ENCODE results near the gene TBL1Y.
"Not testable (repeated sequence)": the region's sequence is repeated elsewhere in the genome, so short reads cannot be mapped to it uniquely, and the experiment has no call there.

GRCh38 chrY:7052461-7052860 lies 142.0 kb downstream of the TBL1Y start:
- TF ChIP-seq, protein P1, sequence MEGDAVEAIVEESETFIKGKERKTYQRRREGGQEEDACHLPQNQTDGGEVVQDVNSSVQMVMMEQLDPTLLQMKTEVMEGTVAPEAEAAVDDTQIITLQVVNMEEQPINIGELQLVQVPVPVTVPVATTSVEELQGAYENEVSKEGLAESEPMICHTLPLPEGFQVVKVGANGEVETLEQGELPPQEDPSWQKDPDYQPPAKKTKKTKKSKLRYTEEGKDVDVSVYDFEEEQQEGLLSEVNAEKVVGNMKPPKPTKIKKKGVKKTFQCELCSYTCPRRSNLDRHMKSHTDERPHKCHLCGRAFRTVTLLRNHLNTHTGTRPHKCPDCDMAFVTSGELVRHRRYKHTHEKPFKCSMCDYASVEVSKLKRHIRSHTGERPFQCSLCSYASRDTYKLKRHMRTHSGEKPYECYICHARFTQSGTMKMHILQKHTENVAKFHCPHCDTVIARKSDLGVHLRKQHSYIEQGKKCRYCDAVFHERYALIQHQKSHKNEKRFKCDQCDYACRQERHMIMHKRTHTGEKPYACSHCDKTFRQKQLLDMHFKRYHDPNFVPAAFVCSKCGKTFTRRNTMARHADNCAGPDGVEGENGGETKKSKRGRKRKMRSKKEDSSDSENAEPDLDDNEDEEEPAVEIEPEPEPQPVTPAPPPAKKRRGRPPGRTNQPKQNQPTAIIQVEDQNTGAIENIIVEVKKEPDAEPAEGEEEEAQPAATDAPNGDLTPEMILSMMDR (IDR thresholded peaks at IDR 0.05): not testable (repeated sequence)
- TF ChIP-seq EP300, POLR2AphosphoS5, POLR2A (IDR thresholded peaks at IDR 0.05): not testable (repeated sequence)

Data from gastroesophageal sphincter (tissue), 3 donors.